Endothelial cell of umbilical vein (primary cell): ENCODE data around the gene CABLES1. TPM values are rescaled to one million over a fixed set of nuclear protein-coding genes. Genes with fewer than 3 reads are reported as not detected.

Source experiments
- BruUV-seq: library from RNA; stranded (reverse); fragments of 400-500 nt; replicated peaks from 2 replicates; lab custom pipeline; 2021; lab: Mats Ljungman, UMichigan
- CTCF ChIA-PET: fragments of 300-600, 350-600 bp; sonication (Branson Sonifier 250); formaldehyde crosslinking; loops from one replicate; lab custom pipeline; 2021; ENCODE audit warnings: antibody characterized with exemption, inconsistent platforms; lab: Charles Lee
- POLR2A ChIA-PET: fragments of 300-600, 350-600 bp; sonication (Branson Sonifier 250); formaldehyde crosslinking; loops from one replicate; lab custom pipeline; 2021; ENCODE audit warnings: antibody characterized with exemption, inconsistent platforms; lab: Charles Lee
- DNase-seq: peaks from one replicate; pipeline ENCODE4 v3.0.0-alpha.2; 2011; ENCODE audit warnings: low read depth, low spot score
- FAIRE-seq: peaks from 2 replicates; lab custom pipeline; 2011; peaks lifted over from hg19 to GRCh38; lab: Jason Lieb, UNC
- H2AFZ ChIP-seq: 2 replicates; pipeline ENCODE4 v1.6.0; 2012; ENCODE audit warnings: low read depth, low read length, control low read depth, inconsistent platforms
- H3K27ac ChIP-seq: 2 replicates; pipeline ENCODE4 v1.5.1; 2011; ENCODE audit warnings: low read depth, mild to moderate bottlenecking, control low read depth, low read length, moderate library complexity; ENCODE audit not compliant: insufficient read depth
- H3K27me3 ChIP-seq, 2 experiments: 2 replicates each; pipeline versions ENCODE4 v1.6.0 to v1.6.1; 2011; ENCODE audit warnings: low read length in 2 of 2, mixed read lengths in 1 of 2; ENCODE audit not compliant: control insufficient read depth in 2 of 2, insufficient read depth in 2 of 2
- H3K36me3 ChIP-seq, 2 experiments: 2 replicates in 1 of 2; 3 replicates in 1 of 2; pipeline ENCODE4 v1.5.1; 2011; ENCODE audit warnings: low read length in 2 of 2, mild to moderate bottlenecking in 1 of 2, moderate library complexity in 1 of 2; ENCODE audit not compliant: control insufficient read depth in 2 of 2, insufficient read depth in 2 of 2; ENCODE audit errors: extremely low read depth in 1 of 2
- H3K4me1 ChIP-seq: 3 replicates; pipeline ENCODE4 v1.5.1; 2011; ENCODE audit warnings: mild to moderate bottlenecking, low read length; ENCODE audit not compliant: control insufficient read depth, insufficient read depth; ENCODE audit errors: extremely low read depth
- H3K4me2 ChIP-seq: 2 replicates; pipeline ENCODE4 v1.6.1; 2011; ENCODE audit warnings: low read length, control low read depth, mixed read lengths; ENCODE audit not compliant: insufficient read depth
- H3K4me3 ChIP-seq, 3 experiments: fragments of 200-600 bp in 1 of 3; sonication (generic), shearing (Covaris generic) in 1 of 3; replicated peaks in 1 of 3; 2 replicates each; pipeline ENCODE4 v1.5.1; 2011 to 2016; ENCODE audit warnings: control low read depth in 3 of 3, low read length in 3 of 3, mild to moderate bottlenecking in 2 of 3, inconsistent platforms in 1 of 3, low read depth in 1 of 3, moderate library complexity in 1 of 3; ENCODE audit not compliant: insufficient read depth in 1 of 3
- H3K79me2 ChIP-seq: 2 replicates; pipeline ENCODE4 v1.6.0; 2012; ENCODE audit warnings: low read length, inconsistent platforms; ENCODE audit not compliant: control insufficient read depth, insufficient read depth
- H3K9ac ChIP-seq: replicated peaks from 2 replicates; pipeline ENCODE3; 2011; ENCODE audit warnings: low read length, control low read depth; ENCODE audit not compliant: insufficient read depth; ENCODE audit errors: extremely low read depth
- H3K9me1 ChIP-seq: replicated peaks from 3 replicates; pipeline ENCODE4 v1.6.0; 2011; ENCODE audit warnings: mild to moderate bottlenecking, low read length; ENCODE audit not compliant: control insufficient read depth, insufficient read depth; ENCODE audit errors: extremely low read depth
- H3K9me3 ChIP-seq: replicated peaks from 2 replicates; pipeline ENCODE4 v1.5.1; 2012; ENCODE audit warnings: low read length, inconsistent platforms; ENCODE audit not compliant: control insufficient read depth, insufficient read depth
- H4K20me1 ChIP-seq: replicated peaks from 2 replicates; pipeline ENCODE3; 2011; ENCODE audit warnings: mild to moderate bottlenecking, low read length; ENCODE audit not compliant: control insufficient read depth, insufficient read depth; ENCODE audit errors: extremely low read depth
- CTCF ChIP-seq, 2 donors: IDR thresholded peaks; 1 replicate in 1 of 2; 2 replicates in 1 of 2; pipeline ENCODE4 v1.5.1; 2011; ENCODE audit warnings: low read length in 2 of 2, mild to moderate bottlenecking in 2 of 2, moderate library complexity in 2 of 2, control low read depth in 1 of 2, inconsistent platforms in 1 of 2, low read depth in 1 of 2; ENCODE audit not compliant: insufficient read depth in 1 of 2; ENCODE audit errors: extremely low read depth in 1 of 2
- EZH2 ChIP-seq: IDR thresholded peaks from 2 replicates; pipeline ENCODE4 v1.6.1; 2012; ENCODE audit warnings: borderline replicate concordance, low read depth, mild to moderate bottlenecking, moderate library complexity, low read length, inconsistent platforms; ENCODE audit not compliant: severe bottlenecking
- FOS ChIP-seq: IDR thresholded peaks from 2 replicates; pipeline ENCODE4 v1.6.1; 2011; ENCODE audit warnings: mild to moderate bottlenecking, low read length, moderate library complexity, borderline replicate concordance; ENCODE audit not compliant: insufficient read depth
- GATA2 ChIP-seq: IDR thresholded peaks from 2 replicates; pipeline ENCODE4 v1.7.0; 2011; ENCODE audit warnings: low read depth, mild to moderate bottlenecking, moderate library complexity, mixed read lengths, low read length; ENCODE audit not compliant: insufficient read length, insufficient read depth
- JUN ChIP-seq: IDR thresholded peaks from 2 replicates; pipeline ENCODE4 v1.6.1; 2011; ENCODE audit warnings: borderline replicate concordance, low read depth; ENCODE audit not compliant: insufficient read length, insufficient read depth
- MAX ChIP-seq: IDR thresholded peaks from 2 replicates; pipeline ENCODE4 v1.6.1; 2011; ENCODE audit not compliant: insufficient read depth, insufficient read length
- MYC ChIP-seq: IDR thresholded peaks from one replicate; pipeline ENCODE4 v1.6.1; 2011; ENCODE audit warnings: mild to moderate bottlenecking, low read depth, low read length
- POLR2A ChIP-seq: IDR thresholded peaks from 2 replicates; pipeline ENCODE4 v1.6.1; 2012; ENCODE audit warnings: low read depth, mild to moderate bottlenecking, control low read depth, low read length
- POLR2AphosphoS5 ChIP-seq: IDR thresholded peaks from 2 replicates; pipeline ENCODE4 v1.6.1; 2012; ENCODE audit warnings: low read depth, mild to moderate bottlenecking, control low read depth, low read length, moderate library complexity; ENCODE audit not compliant: insufficient read depth
- dilution Hi-C: fragments of 300-500 bp; cut with MboI; formaldehyde crosslinking; loops from one replicate; pipeline ENCODE4 v1.15.0; 2019; ENCODE audit warnings: low sequenced_read_pairs; ENCODE audit not compliant: extremely low pct_ligation_motif_present
- intact Hi-C: fragments of 100-400 bp; cut with micrococcal nuclease; formaldehyde crosslinking; loops from one replicate; pipeline ENCODE4 v1.10.0; 2022
- polyA plus RNA-seq, 4 experiments: library from polyadenylated mRNA; depleted of rRNA in 3 of 4; stranded (reverse) in 3 of 4; unstranded in 1 of 4; fragments of >200 nt; gene quantifications; 2 replicates each; pipeline versions ENCODE4 v1.2.1 to v1.2.3, GENCODE V29; 2011 to 2012; ENCODE audit warnings: missing spikeins in 1 of 4
- total RNA-seq: library from RNA; stranded (reverse); gene quantifications from 2 replicates; pipeline ENCODE4 v1.2.3, GENCODE V29; 2021

Gene CABLES1
- total and polyA plus RNA-seq, 2 donors (not counting 3 experiments of a cell fraction or from before 2014, with no cell fraction given): 40.2 to 71.1 TPM

- H3K79me2 ChIP-seq: peaks cover 40% of the 10 kb centered on the region
- ChIA-PET POLR2A (no interaction called here), CTCF (interaction anchor here (0.7 to 1.6 kb wide), 3 partner anchors 12 to 245 kb away, joined by 3 to 7 read pairs (median 3); no protein-coding TSS in a partner anchor)
- peaks cover 0 to 5% of the 10 kb centered on the region in 2 experiments for H3K36me3 ChIP-seq
- FAIRE-seq (peak; percentile 81), DNase-seq (peak; percentile 50)
- H3K9me1 ChIP-seq: no peaks in the 10 kb centered on the region
- H4K20me1 ChIP-seq: no peaks in the 10 kb centered on the region
- no peaks in the 10 kb centered on the region for H3K27me3 ChIP-seq
- no peak overlapping the region for H3K9ac ChIP-seq
- no peak overlapping the region for H3K4me3 ChIP-seq
- no peaks in the 10 kb centered on the region for H3K9me3 ChIP-seq
- H3K4me1 ChIP-seq: peaks cover 14% of the 10 kb centered on the region
- no TSS peak for BruUV-seq
- TF ChIP-seq POLR2A: no peak
- TF ChIP-seq EZH2: no peak
- TF ChIP-seq MAX: no peak
- peak; percentile 19 for TF ChIP-seq POLR2AphosphoS5
- TF ChIP-seq FOS: no peak
- TF ChIP-seq MYC: no peak
- TF ChIP-seq JUN: no peak
- peak; percentile 89 for TF ChIP-seq GATA2
- no peak for TF ChIP-seq CTCF (IDR thresholded peaks at IDR 0.05; ENCODE audit: extremely low read depth in 1 of 2, insufficient read depth in 1 of 2, low read depth in 1 of 2, low read length in 2 of 2)
- H2AFZ ChIP-seq: no peak overlapping the region
- peak overlapping the region; percentile 31 for H3K4me2 ChIP-seq
- dilution Hi-C loops (no loop called here), intact Hi-C loops (no loop called here)
- no peak overlapping the region for H3K27ac ChIP-seq
Observed at GRCh38 chr18:23166891-23167541, 31.7 kb downstream of the CABLES1 start.
